ENCODE data around the gene LCT.
"Not testable (repeated sequence)": the region's sequence is repeated elsewhere in the genome, so short reads cannot be mapped to it uniquely, and the experiment has no call there.

Gene LCT

GRCh38 chr2:135831180-135831812 is 5.7 kb downstream of the LCT start:
- no peak for DNase-seq

GRCh38 chr2:135829378-135830135 is 7.4 kb downstream of the LCT start:
- no peak for DNase-seq

GRCh38 chr2:135826544-135826943 is 10.4 kb downstream of the LCT start:
- no peak for DNase-seq

DNA sequence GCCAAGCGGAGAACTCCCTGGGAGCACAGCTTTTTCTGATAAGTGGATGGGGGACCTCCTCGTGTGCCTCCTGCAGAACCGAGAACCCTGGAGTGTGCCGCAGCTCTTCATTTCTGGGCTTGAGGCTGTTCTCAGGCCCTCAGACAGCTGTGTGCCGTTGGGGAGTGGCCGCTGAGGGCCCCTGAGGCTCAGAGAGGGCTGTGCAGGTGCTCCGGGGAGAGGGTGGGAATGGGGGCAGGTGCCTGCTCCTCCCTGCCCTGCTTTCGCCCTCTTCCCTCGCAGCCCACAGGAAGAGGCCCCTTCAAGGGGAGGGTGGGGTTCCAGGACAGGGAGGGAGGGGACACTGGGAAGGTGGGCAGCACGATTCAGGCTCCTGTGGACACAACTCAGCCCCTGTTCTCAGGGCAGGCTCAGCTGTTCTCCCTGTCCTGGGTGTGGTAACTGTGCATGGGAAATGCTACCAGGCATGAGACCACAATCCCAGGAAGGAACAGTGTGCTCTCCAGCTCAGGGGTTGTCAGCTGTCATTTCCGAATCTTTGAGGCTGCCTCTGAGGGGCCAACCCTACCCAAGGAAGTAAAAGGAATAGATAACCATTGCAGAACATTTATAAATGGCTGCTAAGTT is 11.3 kb downstream of the LCT start:
- no peak for DNase-seq

DNA sequence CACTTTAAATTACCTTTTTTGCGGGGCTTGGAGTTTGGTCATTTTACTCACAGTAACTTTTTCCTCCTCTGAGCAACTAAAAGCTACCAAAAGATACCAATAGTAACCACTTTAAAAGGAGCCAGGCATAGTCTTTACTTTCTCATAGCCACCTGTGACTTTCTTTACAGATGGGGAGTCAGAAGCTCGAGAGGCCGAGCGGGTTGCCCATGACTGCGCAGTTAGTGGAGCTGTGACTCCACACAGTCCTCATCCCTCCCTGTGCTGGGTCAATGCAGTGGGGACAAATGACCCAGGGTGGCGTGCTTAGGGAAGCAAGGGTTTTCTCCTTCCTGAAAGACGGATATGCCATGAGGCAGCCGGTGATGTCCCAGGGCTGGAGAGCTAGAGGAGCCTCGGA is 11.9 kb downstream of the LCT start:
- no peak for DNase-seq

DNA sequence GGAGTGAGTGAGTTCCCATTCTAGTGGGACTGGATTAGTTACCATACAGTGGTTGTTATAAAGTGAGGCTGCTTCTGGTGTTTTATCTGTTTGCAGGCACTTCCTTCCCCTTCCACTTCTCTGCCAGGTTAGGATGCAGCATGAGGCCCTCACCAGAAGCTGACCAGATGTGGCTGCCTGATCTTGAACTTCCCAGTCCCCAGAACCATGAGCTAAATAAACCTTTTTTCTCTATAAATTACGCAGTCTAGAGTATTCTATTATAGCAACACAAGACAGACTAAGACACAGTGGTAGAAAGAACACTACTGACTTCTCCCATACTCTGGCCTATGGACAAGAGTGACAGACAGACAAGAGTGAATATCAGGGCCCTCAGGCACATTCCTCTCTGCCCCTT is 14.1 kb downstream of the LCT start:
- no peak for DNase-seq

DNA sequence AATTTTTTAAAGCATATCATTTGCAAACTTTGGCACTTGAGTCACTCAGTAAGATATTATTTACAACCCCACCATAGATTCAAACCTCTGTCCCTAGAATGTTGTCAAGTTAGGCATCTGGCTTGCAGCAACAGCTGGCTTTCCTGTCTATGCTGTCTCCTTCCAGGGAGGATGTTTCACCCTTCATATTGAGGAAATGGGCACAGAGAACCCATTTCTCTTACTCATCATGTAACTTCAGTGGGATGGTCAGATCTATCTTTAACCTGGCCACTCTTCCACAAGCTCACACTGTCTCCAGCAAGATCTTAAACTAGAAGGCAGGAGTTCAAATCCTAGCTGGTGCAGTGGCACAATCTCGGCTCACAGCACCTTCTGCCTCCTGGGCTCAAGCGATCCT is 15.8 kb downstream of the LCT start:
- DNase-seq, result no peak

- peak; percentile 82 to 84 for DNase-seq
Measured at GRCh38 chr2:135820003-135820618, 16.9 kb downstream of the LCT start.

GRCh38 chr2:135818937-135819610 is 17.9 kb downstream of the LCT start:
- DNase-seq, result peak; percentile 39 to 66

DNA sequence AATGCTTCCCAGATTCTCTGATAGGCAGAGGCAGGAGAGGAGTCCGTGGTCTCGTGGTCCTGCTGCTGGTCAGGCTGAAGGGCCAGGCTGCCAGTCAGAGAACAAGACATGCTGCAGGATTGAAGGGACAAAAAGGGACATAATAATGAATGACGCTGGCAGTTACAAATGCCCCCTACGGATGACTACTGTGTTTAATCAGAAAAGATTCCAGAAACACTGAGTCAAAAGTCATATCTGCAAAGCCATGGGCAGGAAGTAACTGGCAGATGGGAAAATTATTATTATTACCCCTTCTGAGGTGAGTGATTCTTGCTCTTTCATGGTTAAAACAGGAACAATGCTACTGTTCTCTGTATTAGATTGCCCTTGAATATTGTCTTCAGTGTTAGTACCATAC is 19.0 kb downstream of the LCT start:
- DNase-seq, result no peak

DNA sequence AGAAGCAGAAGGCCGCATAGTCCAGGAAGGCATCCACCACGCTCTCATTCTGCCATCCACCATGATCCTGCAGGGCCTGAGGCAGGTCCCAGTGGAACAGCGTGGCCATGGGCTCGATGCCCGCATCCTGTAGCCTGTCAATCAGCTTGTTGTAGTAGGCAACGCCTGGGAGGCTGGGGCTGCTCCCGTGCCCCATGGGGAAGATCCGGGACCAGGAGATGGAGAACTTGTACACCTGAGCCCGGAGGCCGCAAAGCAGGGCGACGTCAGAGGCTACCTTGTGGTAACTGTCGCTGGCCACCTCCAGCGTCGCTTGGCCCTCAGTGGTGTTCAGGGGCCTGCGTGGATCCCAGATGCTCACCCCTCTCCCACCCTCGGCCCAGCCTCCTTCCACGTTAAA is 19.5 kb downstream of the LCT start:
- DNase-seq, result no peak

DNA sequence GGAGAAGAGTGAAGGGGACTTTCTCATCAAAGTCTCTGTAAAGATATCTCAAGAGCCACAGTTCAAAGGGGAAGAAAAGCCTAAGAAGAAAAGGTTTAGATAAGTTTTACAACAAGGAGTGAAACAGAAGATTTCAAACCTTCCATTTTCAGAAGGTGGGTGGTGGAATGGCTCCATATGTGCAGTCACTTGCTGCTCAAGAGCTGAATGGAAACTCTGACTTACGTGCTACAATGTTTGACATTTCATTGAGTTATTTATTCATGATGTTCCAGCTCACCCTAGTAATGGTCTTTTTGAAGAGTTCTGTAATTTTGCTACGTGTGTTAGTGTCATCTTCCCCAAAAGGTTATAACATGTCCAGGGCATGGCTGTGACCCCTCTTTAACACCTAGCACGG is 21.7 kb downstream of the LCT start:
- DNase-seq, result no peak

GRCh38 chr2:135812907-135813511 is 24.0 kb downstream of the LCT start:
- no peak for DNase-seq

DNA sequence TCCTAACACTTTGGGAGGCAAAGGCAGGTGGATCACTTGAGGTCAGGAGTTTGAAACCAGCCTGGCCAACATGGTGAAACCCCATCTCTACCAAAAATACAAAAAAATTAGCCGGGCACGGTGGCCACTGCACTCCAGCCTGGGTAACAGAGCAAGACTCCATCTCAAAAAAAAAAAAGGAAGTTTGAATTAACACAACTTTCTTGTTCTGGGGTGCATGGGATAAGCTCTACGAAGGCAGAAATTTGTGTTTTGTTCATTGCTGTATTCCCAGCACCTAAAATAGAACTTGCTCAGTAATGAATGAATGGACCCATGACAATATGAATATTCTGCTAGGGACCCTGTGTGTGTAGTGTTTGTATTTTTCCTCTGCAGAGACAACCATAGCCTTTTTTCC is 29.1 kb downstream of the LCT start:
- DNase-seq, result not testable (repeated sequence)

DNA sequence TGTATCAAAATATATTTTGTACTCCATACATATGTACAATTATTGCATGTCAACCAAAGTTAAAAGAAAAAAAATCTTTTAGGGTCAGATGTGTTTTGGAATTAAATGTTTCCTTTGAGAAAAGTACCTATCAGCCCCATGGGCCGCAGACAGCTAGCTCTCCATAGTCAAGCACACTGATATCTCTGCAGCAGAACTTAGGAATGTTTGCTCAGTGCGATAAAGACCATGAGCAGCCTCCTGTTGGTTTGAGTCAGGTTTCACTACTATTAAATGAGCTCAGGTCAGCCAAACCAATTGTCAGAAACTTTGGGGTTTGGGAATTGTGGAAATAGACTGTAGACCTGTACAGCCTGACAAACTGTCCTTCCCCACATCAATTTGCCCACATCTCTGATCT is 33.7 kb downstream of the LCT start:
- DNase-seq, result no peak

DNA sequence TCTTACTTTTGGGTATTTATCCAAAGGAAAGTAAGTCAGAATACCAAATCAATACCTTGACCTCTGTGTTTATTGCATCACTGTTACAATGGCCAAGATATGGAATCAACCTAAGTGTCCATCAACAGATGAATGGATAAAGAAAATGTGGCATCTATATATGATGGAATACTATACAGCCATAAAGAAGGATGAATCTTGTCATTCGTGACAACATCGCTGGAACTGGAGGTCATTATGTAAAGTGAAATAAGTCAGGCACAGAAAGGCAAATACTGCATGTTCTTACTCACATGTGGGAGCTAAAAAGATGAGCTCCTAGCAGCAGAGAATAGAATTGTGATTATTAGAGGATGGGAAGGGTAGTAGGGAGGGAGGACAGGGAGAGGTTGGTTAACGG is 34.6 kb downstream of the LCT start:
- DNase-seq, result no peak

- no peak for DNase-seq
Measured at GRCh38 chr2:135800513-135801460, 36.2 kb downstream of the LCT start.

GRCh38 chr2:135799738-135800137 is 37.2 kb downstream of the LCT start:
- no peak for DNase-seq

GRCh38 chr2:135798762-135799161 is 38.2 kb downstream of the LCT start:
- DNase-seq, result no peak

DNA sequence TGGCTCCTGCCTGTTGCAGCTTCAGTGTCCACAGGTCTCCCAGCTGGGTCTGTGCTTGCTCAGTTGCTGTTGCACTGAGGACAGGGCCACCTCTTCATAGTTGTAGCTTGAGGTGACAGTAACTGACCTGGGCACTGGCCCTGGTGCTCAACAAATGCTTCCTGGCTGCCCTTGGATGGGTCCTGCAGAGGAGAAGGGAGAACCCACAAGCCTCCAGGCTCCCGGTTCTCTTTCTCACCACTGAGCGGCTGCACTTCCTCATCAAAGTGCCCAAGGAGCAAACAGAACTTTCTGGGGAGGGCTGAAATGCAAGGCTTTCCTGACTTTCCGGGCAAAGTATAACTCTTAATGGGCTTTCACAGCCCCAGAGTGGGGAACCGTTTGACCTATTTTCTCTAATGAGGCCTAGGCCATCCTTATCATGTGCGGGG is 38.7 kb downstream of the LCT start:
- DNase-seq, result no peak

- peak; percentile 85 to 87 for DNase-seq
Measured at GRCh38 chr2:135797497-135798274, 39.3 kb downstream of the LCT start.

Data from stimulated activated CD4-positive, alpha-beta T cell treated with anti-CD3 and anti-CD28 coated beads, Interleukin-2, amount 100 ng/mL, for 24 hours (primary cell).